Measurements from ENCODE around the gene GPA33. TPM values are rescaled to one million over a fixed set of nuclear protein-coding genes. Genes with fewer than 3 reads are reported as not detected.

GPA33 gene
- total and polyA plus RNA-seq, 10 donors: 0.07 to 1.4 (median 0.79) TPM

GRCh38 chr1:167110586-167110985, 20.4 kb upstream of the GPA33 start:
- no peak for DNase-seq
- WGBS, 5 donors: 31 to 57% (median 49%) methylated on average over 3 of the region's 3 CpGs
- H3K36me3 ChIP-seq: no peaks in the 10 kb centered on the region
- intact Hi-C loops (cut with DNase I; ENCODE audit: low total_unique reads): no loop called here
- H3K4me3 ChIP-seq: no peak overlapping the region
- TF ChIP-seq POLR2A (IDR thresholded peaks at IDR 0.05) (no peak), POLR2AphosphoS5 (IDR thresholded peaks at IDR 0.05) (no peak), CTCF (IDR thresholded peaks at IDR 0.05 in 8 of 11, conservative IDR thresholded peaks at IDR 0.05 in 3 of 11) (no peak)
- peaks cover 0 to 4% (median 0%) of the 10 kb centered on the region in 7 donors for H3K27me3 ChIP-seq (replicated peaks in 1 of 7)
- no peak overlapping the region for H3K27ac ChIP-seq
- peaks cover 0 to 18% (median 6%) of the 10 kb centered on the region in 8 donors for H3K9me3 ChIP-seq
- peaks cover 0 to 10% (median 1%) of the 10 kb centered on the region in 6 donors for H3K4me1 ChIP-seq

- 54 to 79% (median 67%) methylated on average over 1 to 2 of the region's 2 CpGs for WGBS, 5 donors
- Histone ChIP-seq H3K4me3 (no peak overlapping the region), H3K4me1 (peaks cover 12 to 24% (median 16%) of the 10 kb centered on the region in 6 donors), H3K9me3 (peaks cover 0 to 18% (median 6%) of the 10 kb centered on the region in 8 donors), H3K27ac (no peak overlapping the region), H3K36me3 (no peaks in the 10 kb centered on the region), H3K27me3 (replicated peaks in 1 of 7) (no peaks in the 10 kb centered on the region)
- TF ChIP-seq POLR2AphosphoS5 (IDR thresholded peaks at IDR 0.05) (no peak), CTCF (IDR thresholded peaks at IDR 0.05 in 8 of 11, conservative IDR thresholded peaks at IDR 0.05 in 3 of 11) (no peak), POLR2A (IDR thresholded peaks at IDR 0.05) (no peak)
- intact Hi-C loops (cut with DNase I; ENCODE audit: low total_unique reads): no loop called here
- no peak for DNase-seq
These were observed 18.9 kb upstream of the GPA33 start for GRCh38 chr1:167109125-167109524.

GRCh38 chr1:167107456-167107855, 17.3 kb upstream of the GPA33 start:
- TF ChIP-seq POLR2A (IDR thresholded peaks at IDR 0.05) (no peak), CTCF (IDR thresholded peaks at IDR 0.05 in 8 of 11, conservative IDR thresholded peaks at IDR 0.05 in 3 of 11) (no peak), POLR2AphosphoS5 (IDR thresholded peaks at IDR 0.05) (no peak)
- Histone ChIP-seq H3K36me3 (no peaks in the 10 kb centered on the region), H3K27ac (no peak overlapping the region), H3K4me1 (peaks cover 12 to 31% (median 19%) of the 10 kb centered on the region in 6 donors), H3K4me3 (no peak overlapping the region), H3K27me3 (replicated peaks in 1 of 7) (no peaks in the 10 kb centered on the region), H3K9me3 (peaks cover 0 to 18% (median 6%) of the 10 kb centered on the region in 8 donors)
- no peak for DNase-seq
- intact Hi-C loops (cut with DNase I; ENCODE audit: low total_unique reads): no loop called here

- no peak for TF ChIP-seq CTCF (IDR thresholded peaks at IDR 0.05 in 8 of 11, conservative IDR thresholded peaks at IDR 0.05 in 3 of 11)
- TF ChIP-seq POLR2A (IDR thresholded peaks at IDR 0.05): no peak
- no peak for TF ChIP-seq POLR2AphosphoS5 (IDR thresholded peaks at IDR 0.05)
- H3K4me1 ChIP-seq: peaks cover 12 to 31% (median 19%) of the 10 kb centered on the region in 6 donors
- peaks cover 0 to 18% (median 6%) of the 10 kb centered on the region in 8 donors for H3K9me3 ChIP-seq
- intact Hi-C loops (cut with DNase I; ENCODE audit: low total_unique reads): no loop called here
- WGBS, 5 donors: 77 to 89% (median 82%) methylated on average over 4 of the region's 4 CpGs
- peaks cover 0 to 5% (median 0%) of the 10 kb centered on the region in 7 donors for H3K27me3 ChIP-seq (replicated peaks in 1 of 7)
- DNase-seq: no peak
- no peak overlapping the region for H3K27ac ChIP-seq
- no peak overlapping the region for H3K4me3 ChIP-seq
- no peaks in the 10 kb centered on the region for H3K36me3 ChIP-seq
These were observed 15.9 kb upstream of the GPA33 start for GRCh38 chr1:167106119-167106461.
